Keratinocyte (primary cell): ENCODE results near the gene SMPD3. TPM values are rescaled to one million over a fixed set of nuclear protein-coding genes. Genes with fewer than 3 reads are reported as not detected.

Experiments used
- DNase-seq: peaks from one replicate; pipeline ENCODE4 v3.0.0-alpha.2; 2011; ENCODE audit warnings: low read depth, missing footprints, low spot score
- FAIRE-seq: peaks from 2 replicates; lab custom pipeline; 2011; peaks lifted over from hg19 to GRCh38; lab: Jason Lieb, UNC
- H2AFZ ChIP-seq: 2 replicates; pipeline ENCODE4 v1.6.0; 2012; ENCODE audit warnings: low read length, control low read depth, inconsistent platforms; ENCODE audit not compliant: control insufficient read depth
- H3K27ac ChIP-seq: 2 replicates; pipeline ENCODE4 v1.5.1; 2011; ENCODE audit warnings: low read length; ENCODE audit not compliant: control insufficient read depth, insufficient read depth
- H3K27me3 ChIP-seq: 3 replicates; pipeline ENCODE4 v1.6.0; 2011; ENCODE audit warnings: low read length; ENCODE audit not compliant: control insufficient read depth, insufficient read depth; ENCODE audit errors: extremely low read depth
- H3K36me3 ChIP-seq, 2 experiments: 2 replicates in 1 of 2; 3 replicates in 1 of 2; pipeline ENCODE4 v1.5.1; 2011; ENCODE audit warnings: low read length in 2 of 2, mild to moderate bottlenecking in 1 of 2; ENCODE audit not compliant: control insufficient read depth in 2 of 2, insufficient read depth in 2 of 2; ENCODE audit errors: extremely low read depth in 1 of 2
- H3K4me1 ChIP-seq: 3 replicates; pipeline ENCODE4 v1.5.1; 2011; ENCODE audit warnings: low read length; ENCODE audit not compliant: control insufficient read depth, insufficient read depth; ENCODE audit errors: extremely low read depth
- H3K4me2 ChIP-seq: 3 replicates; pipeline ENCODE4 v1.6.0; 2011; ENCODE audit warnings: low read depth, low read length; ENCODE audit not compliant: control insufficient read depth, insufficient read depth; ENCODE audit errors: extremely low read depth
- H3K4me3 ChIP-seq, 3 experiments: fragments of 200-600 bp in 1 of 3; sonication (generic) in 1 of 3; 2 replicates in 2 of 3; 3 replicates in 1 of 3; pipeline ENCODE4 v1.5.1; 2011 to 2016; ENCODE audit warnings: low read length in 3 of 3, mild to moderate bottlenecking in 3 of 3, control low read depth in 2 of 3, inconsistent platforms in 1 of 3, low read depth in 1 of 3, mixed read lengths in 1 of 3, mixed run types in 1 of 3, moderate library complexity in 1 of 3; ENCODE audit not compliant: control insufficient read depth in 2 of 3, insufficient read depth in 2 of 3; ENCODE audit errors: extremely low read depth in 1 of 3
- H3K79me2 ChIP-seq: 2 replicates; pipeline ENCODE4 v1.6.0; 2012; ENCODE audit warnings: low read length; ENCODE audit not compliant: control insufficient read depth, insufficient read depth
- H3K9ac ChIP-seq: 3 replicates; pipeline ENCODE4 v1.6.0; 2011; ENCODE audit warnings: low read length; ENCODE audit not compliant: control insufficient read depth, insufficient read depth; ENCODE audit errors: extremely low read depth
- H3K9me1 ChIP-seq: 3 replicates; pipeline ENCODE4 v1.6.0; 2011; ENCODE audit warnings: low read length; ENCODE audit not compliant: control insufficient read depth, insufficient read depth; ENCODE audit errors: extremely low read depth
- H3K9me3 ChIP-seq: 2 replicates; pipeline ENCODE4 v1.5.1; 2012; ENCODE audit warnings: low read depth, low read length; ENCODE audit not compliant: control insufficient read depth
- H4K20me1 ChIP-seq: 3 replicates; pipeline ENCODE4 v1.6.0; 2011; ENCODE audit warnings: low read length; ENCODE audit not compliant: control insufficient read depth, insufficient read depth; ENCODE audit errors: extremely low read depth
- EZH2 ChIP-seq: IDR thresholded peaks from one replicate; pipeline ENCODE4 v1.6.1; 2012; ENCODE audit warnings: inconsistent platforms, mild to moderate bottlenecking, low read length, moderate library complexity
- dilution Hi-C: fragments of 300-500 bp; cut with MboI; formaldehyde crosslinking; loops from one replicate; pipeline ENCODE4 v1.7.0; 2020; ENCODE audit warnings: low sequenced_read_pairs; ENCODE audit not compliant: extremely low pct_ligation_motif_present
- polyA plus RNA-seq, 5 experiments: library from polyadenylated mRNA; depleted of rRNA in 3 of 5; stranded (reverse) in 3 of 5; stranded (forward) in 1 of 5; unstranded in 1 of 5; fragments of >200 nt; gene quantifications; 1 replicate in 1 of 5; 2 replicates in 3 of 5; 3 replicates in 1 of 5; pipeline versions ENCODE4 v1.2.1 to v1.2.3, GENCODE V29; 2011 to 2012; ENCODE audit warnings: missing spikeins in 2 of 5, low read depth in 1 of 5, low replicate concordance in 1 of 5
- TF ChIP-seq, protein P1 (sequence below), 3 experiments: IDR thresholded peaks in 1 of 3; conservative IDR thresholded peaks in 1 of 3; optimal IDR thresholded peaks in 1 of 3; 2 replicates in 2 of 3; 3 replicates in 1 of 3; pipeline versions ENCODE3 to v1.5.1; 2011; ENCODE audit warnings: low read length in 3 of 3, mild to moderate bottlenecking in 3 of 3, moderate library complexity in 2 of 3, control low read depth in 1 of 3, inconsistent platforms in 1 of 3; ENCODE audit not compliant: insufficient read depth in 2 of 3; ENCODE audit errors: extremely low read depth in 1 of 3

SMPD3 gene
- polyA plus RNA-seq, 1 donor (not counting 4 experiments of a cell fraction or from before 2014, with no cell fraction given), result 0.34 TPM

DNA sequence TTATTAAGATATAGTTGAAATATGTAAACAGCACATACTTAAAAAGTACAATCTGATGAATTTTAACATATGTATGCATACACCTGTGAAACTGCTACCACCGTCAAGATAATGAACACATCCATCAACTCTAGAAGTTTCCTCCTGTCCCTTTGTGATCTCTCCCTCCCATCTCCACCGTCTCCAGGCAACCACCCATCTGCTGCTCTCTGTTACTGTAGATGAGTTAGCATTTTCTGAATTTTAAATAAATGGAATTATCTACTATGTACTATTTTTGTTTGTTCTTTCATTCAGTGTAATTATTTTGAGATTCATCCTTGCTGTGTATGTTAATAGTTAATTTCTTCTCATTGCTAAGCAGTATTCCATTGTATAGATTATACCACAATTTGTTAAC lies 40.2 kb upstream of the SMPD3 start:
- Histone ChIP-seq H3K4me2 (no peak overlapping the region), H3K36me3 (no peaks in the 10 kb centered on the region), H3K9ac (no peak overlapping the region), H3K27ac (no peak overlapping the region), H3K9me3 (no peaks in the 10 kb centered on the region), H3K9me1 (peaks cover 2% of the 10 kb centered on the region), H3K4me3 (no peak overlapping the region), H3K79me2 (no peaks in the 10 kb centered on the region), H3K4me1 (peaks cover 34% of the 10 kb centered on the region), H3K27me3 (peaks cover 6% of the 10 kb centered on the region), H2AFZ (no peak overlapping the region), H4K20me1 (no peaks in the 10 kb centered on the region)
- TF ChIP-seq, protein P1, sequence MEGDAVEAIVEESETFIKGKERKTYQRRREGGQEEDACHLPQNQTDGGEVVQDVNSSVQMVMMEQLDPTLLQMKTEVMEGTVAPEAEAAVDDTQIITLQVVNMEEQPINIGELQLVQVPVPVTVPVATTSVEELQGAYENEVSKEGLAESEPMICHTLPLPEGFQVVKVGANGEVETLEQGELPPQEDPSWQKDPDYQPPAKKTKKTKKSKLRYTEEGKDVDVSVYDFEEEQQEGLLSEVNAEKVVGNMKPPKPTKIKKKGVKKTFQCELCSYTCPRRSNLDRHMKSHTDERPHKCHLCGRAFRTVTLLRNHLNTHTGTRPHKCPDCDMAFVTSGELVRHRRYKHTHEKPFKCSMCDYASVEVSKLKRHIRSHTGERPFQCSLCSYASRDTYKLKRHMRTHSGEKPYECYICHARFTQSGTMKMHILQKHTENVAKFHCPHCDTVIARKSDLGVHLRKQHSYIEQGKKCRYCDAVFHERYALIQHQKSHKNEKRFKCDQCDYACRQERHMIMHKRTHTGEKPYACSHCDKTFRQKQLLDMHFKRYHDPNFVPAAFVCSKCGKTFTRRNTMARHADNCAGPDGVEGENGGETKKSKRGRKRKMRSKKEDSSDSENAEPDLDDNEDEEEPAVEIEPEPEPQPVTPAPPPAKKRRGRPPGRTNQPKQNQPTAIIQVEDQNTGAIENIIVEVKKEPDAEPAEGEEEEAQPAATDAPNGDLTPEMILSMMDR (optimal IDR thresholded peaks at IDR 0.05 in 1 of 3, IDR thresholded peaks at IDR 0.05 in 1 of 3, conservative IDR thresholded peaks at IDR 0.05 in 1 of 3; ENCODE audit: extremely low read depth in 1 of 3, insufficient read depth in 2 of 3, low read length in 3 of 3), result no peak
- no peak for TF ChIP-seq EZH2
- dilution Hi-C loops, result no loop called here
- DNase-seq (no peak), FAIRE-seq (no peak)

- dilution Hi-C loops, result no loop called here
- no peak for DNase-seq
- Histone ChIP-seq H3K27me3 (peaks cover 6% of the 10 kb centered on the region), H3K9ac (no peak overlapping the region), H3K9me3 (no peaks in the 10 kb centered on the region), H4K20me1 (no peaks in the 10 kb centered on the region), H3K36me3 (no peaks in the 10 kb centered on the region), H2AFZ (no peak overlapping the region), H3K79me2 (no peaks in the 10 kb centered on the region), H3K4me2 (no peak overlapping the region), H3K9me1 (no peaks in the 10 kb centered on the region), H3K4me3 (no peak overlapping the region), H3K27ac (no peak overlapping the region), H3K4me1 (peaks cover 27% of the 10 kb centered on the region)
- no peak for FAIRE-seq
- TF ChIP-seq EZH2, result no peak
- TF ChIP-seq, protein P1 (optimal IDR thresholded peaks at IDR 0.05 in 1 of 3, IDR thresholded peaks at IDR 0.05 in 1 of 3, conservative IDR thresholded peaks at IDR 0.05 in 1 of 3; ENCODE audit: extremely low read depth in 1 of 3, insufficient read depth in 2 of 3, low read length in 3 of 3), result no peak
These were observed 39.4 kb upstream of the SMPD3 start for GRCh38 chr16:68487669-68488068.
